KMS-11 (cell line): ENCODE measurements around the gene RFX7.

Source experiments
- H2AFZ ChIP-seq: fragments of 200-600 bp; sonication (generic); 2 replicates; pipeline ENCODE4 v1.6.1; 2016; ENCODE audit warnings: antibody characterized with exemption, mixed run types, low read depth
- H3K27ac ChIP-seq: fragments of 200-600 bp; sonication (generic); 2 replicates; pipeline ENCODE4 v1.6.1; 2016; ENCODE audit warnings: mild to moderate bottlenecking, mixed run types
- H3K27me3 ChIP-seq: fragments of 200-600 bp; sonication (generic); 2 replicates; pipeline ENCODE4 v1.6.1; 2017; ENCODE audit warnings: mild to moderate bottlenecking, low read depth, mixed run types, moderate library complexity; ENCODE audit not compliant: insufficient read depth
- H3K36me3 ChIP-seq: fragments of 200-600 bp; sonication (generic); 2 replicates; pipeline ENCODE4 v1.6.1; 2017; ENCODE audit warnings: mild to moderate bottlenecking, mixed run types; ENCODE audit not compliant: insufficient read depth
- H3K4me1 ChIP-seq: fragments of 200-600 bp; sonication (generic); 2 replicates; pipeline ENCODE4 v1.6.1; 2016; ENCODE audit warnings: mild to moderate bottlenecking, low read depth, mixed run types; ENCODE audit not compliant: poor library complexity, severe bottlenecking
- H3K4me2 ChIP-seq: fragments of 200-600 bp; sonication (generic); 2 replicates; pipeline ENCODE4 v1.7.0; 2016; ENCODE audit warnings: mild to moderate bottlenecking, mixed run types
- H3K4me3 ChIP-seq: fragments of 200-600 bp; sonication (generic); IDR thresholded peaks from 2 replicates; pipeline ENCODE4 v1.6.1; 2017; ENCODE audit warnings: low read depth, low read length, mixed read lengths; ENCODE audit not compliant: insufficient read depth
- H3K79me2 ChIP-seq: fragments of 200-600 bp; sonication (generic); 2 replicates; pipeline ENCODE4 v1.6.1; 2016; ENCODE audit warnings: low read depth, mixed run types; ENCODE audit not compliant: insufficient read depth
- H3K9ac ChIP-seq: fragments of 200-600 bp; sonication (generic); 2 replicates; pipeline ENCODE4 v1.6.1; 2016; ENCODE audit warnings: mild to moderate bottlenecking, mixed run types
- H4K20me1 ChIP-seq: fragments of 200-600 bp; sonication (generic); 2 replicates; pipeline ENCODE4 v1.6.1; 2016; ENCODE audit warnings: mild to moderate bottlenecking, mixed run types; ENCODE audit not compliant: insufficient read depth
- CTCF ChIP-seq: fragments of 200-600 bp; sonication (generic); conservative IDR thresholded peaks from 2 replicates; pipeline ENCODE4 v1.6.1; 2017; ENCODE audit warnings: low read depth, mild to moderate bottlenecking, antibody characterized with exemption, low read length, moderate library complexity, mixed read lengths

RFX7 gene

DNA sequence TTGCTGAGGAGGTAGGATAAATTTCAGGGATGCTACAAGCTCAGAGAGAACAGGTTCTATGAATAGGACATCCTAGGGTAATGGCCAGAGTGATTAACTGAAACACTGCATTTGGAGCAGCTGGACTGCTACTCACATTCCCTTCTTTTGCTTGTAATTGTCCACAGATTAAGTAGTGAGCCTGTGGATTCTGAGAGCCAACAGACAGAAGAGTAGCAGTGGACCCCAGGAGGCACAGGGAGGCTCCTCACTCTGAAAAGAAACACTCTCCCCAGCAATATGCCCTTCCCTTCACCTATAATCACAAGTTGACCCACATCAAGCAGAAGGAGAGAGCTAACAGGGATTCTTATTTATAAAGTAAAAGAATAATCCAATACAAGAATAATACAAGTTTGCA lies 10.6 kb upstream of the RFX7 start:
- Histone ChIP-seq H2AFZ (no peak overlapping the region), H3K4me1 (no peaks in the 10 kb centered on the region), H3K36me3 (no peaks in the 10 kb centered on the region), H4K20me1 (no peaks in the 10 kb centered on the region), H3K9ac (no peak overlapping the region), H3K27ac (no peak overlapping the region), H3K27me3 (no peaks in the 10 kb centered on the region), H3K4me3 (no peak overlapping the region), H3K79me2 (no peaks in the 10 kb centered on the region), H3K4me2 (no peak overlapping the region)
- TF ChIP-seq CTCF = no peak

GRCh38 chr15:56252386-56252785 lies 8.7 kb upstream of the RFX7 start:
- Histone ChIP-seq H3K9ac (no peak overlapping the region), H2AFZ (no peak overlapping the region), H3K79me2 (no peaks in the 10 kb centered on the region), H3K4me3 (no peak overlapping the region), H3K4me2 (no peak overlapping the region), H3K36me3 (no peaks in the 10 kb centered on the region), H3K4me1 (no peaks in the 10 kb centered on the region), H4K20me1 (no peaks in the 10 kb centered on the region), H3K27ac (no peak overlapping the region), H3K27me3 (no peaks in the 10 kb centered on the region)
- no peak for TF ChIP-seq CTCF

GRCh38 chr15:56251315-56252095 lies 7.8 kb upstream of the RFX7 start:
- no peak overlapping the region for H3K27ac ChIP-seq
- TF ChIP-seq CTCF = no peak
- H3K27me3 ChIP-seq = no peaks in the 10 kb centered on the region
- no peak overlapping the region for H3K4me2 ChIP-seq
- H3K79me2 ChIP-seq = no peaks in the 10 kb centered on the region
- H2AFZ ChIP-seq = no peak overlapping the region
- H4K20me1 ChIP-seq = no peaks in the 10 kb centered on the region
- no peaks in the 10 kb centered on the region for H3K36me3 ChIP-seq
- H3K4me1 ChIP-seq = peaks cover under 1% of the 10 kb centered on the region
- no peak overlapping the region for H3K4me3 ChIP-seq
- H3K9ac ChIP-seq = no peak overlapping the region

GRCh38 chr15:56250626-56251025 lies 6.9 kb upstream of the RFX7 start:
- Histone ChIP-seq H3K4me3 (no peak overlapping the region), H3K9ac (no peak overlapping the region), H3K4me2 (no peak overlapping the region), H3K27me3 (no peaks in the 10 kb centered on the region), H3K79me2 (no peaks in the 10 kb centered on the region), H2AFZ (no peak overlapping the region), H4K20me1 (no peaks in the 10 kb centered on the region), H3K4me1 (peaks cover 7% of the 10 kb centered on the region), H3K36me3 (no peaks in the 10 kb centered on the region), H3K27ac (no peak overlapping the region)
- TF ChIP-seq CTCF = no peak
